Endothelial cell of umbilical vein (primary cell): ENCODE results near the gene DDX46. TPM values are rescaled to one million over a fixed set of nuclear protein-coding genes. Genes with fewer than 3 reads are reported as not detected.

Experiments used
- BruUV-seq: library from RNA; stranded (reverse); fragments of 400-500 nt; replicated peaks from 2 replicates; lab custom pipeline; 2021; lab: Mats Ljungman, UMichigan
- CTCF ChIA-PET: fragments of 300-600, 350-600 bp; sonication (Branson Sonifier 250); formaldehyde crosslinking; loops from one replicate; lab custom pipeline; 2021; ENCODE audit warnings: antibody characterized with exemption, inconsistent platforms; lab: Charles Lee
- POLR2A ChIA-PET: fragments of 300-600, 350-600 bp; sonication (Branson Sonifier 250); formaldehyde crosslinking; loops from one replicate; lab custom pipeline; 2021; ENCODE audit warnings: antibody characterized with exemption, inconsistent platforms; lab: Charles Lee
- DNase-seq: peaks from one replicate; pipeline ENCODE4 v3.0.0-alpha.2; 2011; ENCODE audit warnings: low read depth, low spot score
- FAIRE-seq: peaks from 2 replicates; lab custom pipeline; 2011; peaks lifted over from hg19 to GRCh38; lab: Jason Lieb, UNC
- H2AFZ ChIP-seq: 2 replicates; pipeline ENCODE4 v1.6.0; 2012; ENCODE audit warnings: low read depth, low read length, control low read depth, inconsistent platforms
- H3K27ac ChIP-seq: 2 replicates; pipeline ENCODE4 v1.5.1; 2011; ENCODE audit warnings: low read depth, mild to moderate bottlenecking, control low read depth, low read length, moderate library complexity; ENCODE audit not compliant: insufficient read depth
- H3K27me3 ChIP-seq, 2 experiments: 2 replicates each; pipeline versions ENCODE4 v1.6.0 to v1.6.1; 2011; ENCODE audit warnings: low read length in 2 of 2, mixed read lengths in 1 of 2; ENCODE audit not compliant: control insufficient read depth in 2 of 2, insufficient read depth in 2 of 2
- H3K36me3 ChIP-seq, 2 experiments: 2 replicates in 1 of 2; 3 replicates in 1 of 2; pipeline ENCODE4 v1.5.1; 2011; ENCODE audit warnings: low read length in 2 of 2, mild to moderate bottlenecking in 1 of 2, moderate library complexity in 1 of 2; ENCODE audit not compliant: control insufficient read depth in 2 of 2, insufficient read depth in 2 of 2; ENCODE audit errors: extremely low read depth in 1 of 2
- H3K4me1 ChIP-seq: 3 replicates; pipeline ENCODE4 v1.5.1; 2011; ENCODE audit warnings: mild to moderate bottlenecking, low read length; ENCODE audit not compliant: control insufficient read depth, insufficient read depth; ENCODE audit errors: extremely low read depth
- H3K4me2 ChIP-seq: 2 replicates; pipeline ENCODE4 v1.6.1; 2011; ENCODE audit warnings: low read length, control low read depth, mixed read lengths; ENCODE audit not compliant: insufficient read depth
- H3K4me3 ChIP-seq, 3 experiments: fragments of 200-600 bp in 1 of 3; sonication (generic), shearing (Covaris generic) in 1 of 3; replicated peaks in 1 of 3; 2 replicates each; pipeline ENCODE4 v1.5.1; 2011 to 2016; ENCODE audit warnings: control low read depth in 3 of 3, low read length in 3 of 3, mild to moderate bottlenecking in 2 of 3, inconsistent platforms in 1 of 3, low read depth in 1 of 3, moderate library complexity in 1 of 3; ENCODE audit not compliant: insufficient read depth in 1 of 3
- H3K79me2 ChIP-seq: 2 replicates; pipeline ENCODE4 v1.6.0; 2012; ENCODE audit warnings: low read length, inconsistent platforms; ENCODE audit not compliant: control insufficient read depth, insufficient read depth
- H3K9ac ChIP-seq: replicated peaks from 2 replicates; pipeline ENCODE3; 2011; ENCODE audit warnings: low read length, control low read depth; ENCODE audit not compliant: insufficient read depth; ENCODE audit errors: extremely low read depth
- H3K9me1 ChIP-seq: replicated peaks from 3 replicates; pipeline ENCODE4 v1.6.0; 2011; ENCODE audit warnings: mild to moderate bottlenecking, low read length; ENCODE audit not compliant: control insufficient read depth, insufficient read depth; ENCODE audit errors: extremely low read depth
- H3K9me3 ChIP-seq: replicated peaks from 2 replicates; pipeline ENCODE4 v1.5.1; 2012; ENCODE audit warnings: low read length, inconsistent platforms; ENCODE audit not compliant: control insufficient read depth, insufficient read depth
- H4K20me1 ChIP-seq: replicated peaks from 2 replicates; pipeline ENCODE3; 2011; ENCODE audit warnings: mild to moderate bottlenecking, low read length; ENCODE audit not compliant: control insufficient read depth, insufficient read depth; ENCODE audit errors: extremely low read depth
- EZH2 ChIP-seq: IDR thresholded peaks from 2 replicates; pipeline ENCODE4 v1.6.1; 2012; ENCODE audit warnings: borderline replicate concordance, low read depth, mild to moderate bottlenecking, moderate library complexity, low read length, inconsistent platforms; ENCODE audit not compliant: severe bottlenecking
- FOS ChIP-seq: IDR thresholded peaks from 2 replicates; pipeline ENCODE4 v1.6.1; 2011; ENCODE audit warnings: mild to moderate bottlenecking, low read length, moderate library complexity, borderline replicate concordance; ENCODE audit not compliant: insufficient read depth
- GATA2 ChIP-seq: IDR thresholded peaks from 2 replicates; pipeline ENCODE4 v1.7.0; 2011; ENCODE audit warnings: low read depth, mild to moderate bottlenecking, moderate library complexity, mixed read lengths, low read length; ENCODE audit not compliant: insufficient read length, insufficient read depth
- JUN ChIP-seq: IDR thresholded peaks from 2 replicates; pipeline ENCODE4 v1.6.1; 2011; ENCODE audit warnings: borderline replicate concordance, low read depth; ENCODE audit not compliant: insufficient read length, insufficient read depth
- MYC ChIP-seq: IDR thresholded peaks from one replicate; pipeline ENCODE4 v1.6.1; 2011; ENCODE audit warnings: mild to moderate bottlenecking, low read depth, low read length
- POLR2A ChIP-seq: IDR thresholded peaks from 2 replicates; pipeline ENCODE4 v1.6.1; 2012; ENCODE audit warnings: low read depth, mild to moderate bottlenecking, control low read depth, low read length
- POLR2AphosphoS5 ChIP-seq: IDR thresholded peaks from 2 replicates; pipeline ENCODE4 v1.6.1; 2012; ENCODE audit warnings: low read depth, mild to moderate bottlenecking, control low read depth, low read length, moderate library complexity; ENCODE audit not compliant: insufficient read depth
- dilution Hi-C: fragments of 300-500 bp; cut with MboI; formaldehyde crosslinking; loops from one replicate; pipeline ENCODE4 v1.15.0; 2019; ENCODE audit warnings: low sequenced_read_pairs; ENCODE audit not compliant: extremely low pct_ligation_motif_present
- intact Hi-C: fragments of 100-400 bp; cut with micrococcal nuclease; formaldehyde crosslinking; loops from one replicate; pipeline ENCODE4 v1.10.0; 2022
- polyA plus RNA-seq, 4 experiments: library from polyadenylated mRNA; depleted of rRNA in 3 of 4; stranded (reverse) in 3 of 4; unstranded in 1 of 4; fragments of >200 nt; gene quantifications; 2 replicates each; pipeline versions ENCODE4 v1.2.1 to v1.2.3, GENCODE V29; 2011 to 2012; ENCODE audit warnings: missing spikeins in 1 of 4
- total RNA-seq: library from RNA; stranded (reverse); gene quantifications from 2 replicates; pipeline ENCODE4 v1.2.3, GENCODE V29; 2021
- TF ChIP-seq, protein P1 (sequence below): IDR thresholded peaks from 2 replicates; pipeline ENCODE4 v1.6.1; 2011; ENCODE audit not compliant: insufficient read depth, insufficient read length
- TF ChIP-seq, protein P2 (sequence below), 2 donors: IDR thresholded peaks; 1 replicate in 1 of 2; 2 replicates in 1 of 2; pipeline ENCODE4 v1.5.1; 2011; ENCODE audit warnings: low read length in 2 of 2, mild to moderate bottlenecking in 2 of 2, moderate library complexity in 2 of 2, control low read depth in 1 of 2, inconsistent platforms in 1 of 2, low read depth in 1 of 2; ENCODE audit not compliant: insufficient read depth in 1 of 2; ENCODE audit errors: extremely low read depth in 1 of 2

The DDX46 gene
- total and polyA plus RNA-seq, 2 donors (not counting 3 experiments of a cell fraction or from before 2014, with no cell fraction given): 16.0 to 65.2 TPM

DNA sequence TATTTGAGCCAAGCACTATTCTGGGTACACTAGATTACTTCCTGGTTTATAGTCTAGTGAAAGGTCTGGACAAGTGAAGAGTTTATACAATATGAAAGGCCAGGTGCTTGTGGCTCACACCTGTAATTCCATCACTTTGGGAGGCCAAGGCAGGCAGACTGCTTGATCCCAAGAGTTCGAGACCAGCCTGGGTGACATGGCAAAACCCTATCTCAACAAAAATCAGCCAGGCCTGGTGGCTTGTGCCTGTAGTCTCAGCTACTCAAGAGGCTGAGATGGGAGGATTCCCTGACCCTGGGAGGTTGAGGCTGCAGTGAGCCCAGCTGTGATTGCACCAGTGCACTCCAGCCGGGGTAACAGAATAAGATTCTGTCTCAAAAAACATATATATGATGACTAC is 106.1 kb downstream of the DDX46 start:
- Histone ChIP-seq H3K9ac (no peak overlapping the region), H3K79me2 (no peaks in the 10 kb centered on the region), H4K20me1 (no peaks in the 10 kb centered on the region), H3K36me3 (peaks cover 0 to 8% of the 10 kb centered on the region in 2 experiments), H3K27ac (no peak overlapping the region), H2AFZ (no peak overlapping the region), H3K9me3 (no peaks in the 10 kb centered on the region), H3K4me2 (no peak overlapping the region), H3K4me3 (no peak overlapping the region), H3K4me1 (no peaks in the 10 kb centered on the region), H3K27me3 (no peaks in the 10 kb centered on the region), H3K9me1 (no peaks in the 10 kb centered on the region)
- dilution Hi-C loops: no loop called here
- CTCF ChIA-PET: no interaction called here
- no TSS peak for BruUV-seq
- FAIRE-seq (no peak), DNase-seq (no peak)
- intact Hi-C loops: no loop called here
- POLR2A ChIA-PET: no interaction called here
- no peak for TF ChIP-seq FOS
- TF ChIP-seq, protein P1, sequence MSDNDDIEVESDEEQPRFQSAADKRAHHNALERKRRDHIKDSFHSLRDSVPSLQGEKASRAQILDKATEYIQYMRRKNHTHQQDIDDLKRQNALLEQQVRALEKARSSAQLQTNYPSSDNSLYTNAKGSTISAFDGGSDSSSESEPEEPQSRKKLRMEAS: no peak
- TF ChIP-seq, protein P2, sequence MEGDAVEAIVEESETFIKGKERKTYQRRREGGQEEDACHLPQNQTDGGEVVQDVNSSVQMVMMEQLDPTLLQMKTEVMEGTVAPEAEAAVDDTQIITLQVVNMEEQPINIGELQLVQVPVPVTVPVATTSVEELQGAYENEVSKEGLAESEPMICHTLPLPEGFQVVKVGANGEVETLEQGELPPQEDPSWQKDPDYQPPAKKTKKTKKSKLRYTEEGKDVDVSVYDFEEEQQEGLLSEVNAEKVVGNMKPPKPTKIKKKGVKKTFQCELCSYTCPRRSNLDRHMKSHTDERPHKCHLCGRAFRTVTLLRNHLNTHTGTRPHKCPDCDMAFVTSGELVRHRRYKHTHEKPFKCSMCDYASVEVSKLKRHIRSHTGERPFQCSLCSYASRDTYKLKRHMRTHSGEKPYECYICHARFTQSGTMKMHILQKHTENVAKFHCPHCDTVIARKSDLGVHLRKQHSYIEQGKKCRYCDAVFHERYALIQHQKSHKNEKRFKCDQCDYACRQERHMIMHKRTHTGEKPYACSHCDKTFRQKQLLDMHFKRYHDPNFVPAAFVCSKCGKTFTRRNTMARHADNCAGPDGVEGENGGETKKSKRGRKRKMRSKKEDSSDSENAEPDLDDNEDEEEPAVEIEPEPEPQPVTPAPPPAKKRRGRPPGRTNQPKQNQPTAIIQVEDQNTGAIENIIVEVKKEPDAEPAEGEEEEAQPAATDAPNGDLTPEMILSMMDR (IDR thresholded peaks at IDR 0.05; ENCODE audit: extremely low read depth in 1 of 2, insufficient read depth in 1 of 2, low read depth in 1 of 2, low read length in 2 of 2): no peak
- TF ChIP-seq POLR2AphosphoS5: no peak
- no peak for TF ChIP-seq MYC
- TF ChIP-seq EZH2: no peak
- TF ChIP-seq GATA2: no peak
- no peak for TF ChIP-seq POLR2A
- no peak for TF ChIP-seq JUN
